Measurements from ENCODE around the gene GPR176.

The GPR176 gene

GRCh38 chr15:39889601-39890000, 30.5 kb downstream of the GPR176 start:
- no peak for DNase-seq (ENCODE audit: low read depth)

GRCh38 chr15:39888809-39889208, 31.3 kb downstream of the GPR176 start:
- no peak for DNase-seq (ENCODE audit: low read depth)

GRCh38 chr15:39888243-39888642, 31.8 kb downstream of the GPR176 start:
- no peak for DNase-seq (ENCODE audit: low read depth)

- DNase-seq (ENCODE audit: low read depth): no peak
Observed at GRCh38 chr15:39887832-39888231, 32.2 kb downstream of the GPR176 start.

GRCh38 chr15:39887211-39887610, 32.9 kb downstream of the GPR176 start:
- no peak for DNase-seq (ENCODE audit: low read depth)

GRCh38 chr15:39886418-39886817, 33.6 kb downstream of the GPR176 start:
- no peak for DNase-seq (ENCODE audit: low read depth)

GRCh38 chr15:39885099-39885777, 34.8 kb downstream of the GPR176 start:
- no peak for DNase-seq (ENCODE audit: low read depth)

GRCh38 chr15:39884351-39884750, 35.7 kb downstream of the GPR176 start:
- no peak for DNase-seq (ENCODE audit: low read depth)

- DNase-seq (ENCODE audit: low read depth): no peak
Observed at GRCh38 chr15:39882602-39883001, 37.5 kb downstream of the GPR176 start.

GRCh38 chr15:39881790-39882189, 38.3 kb downstream of the GPR176 start:
- DNase-seq (ENCODE audit: low read depth): no peak

- DNase-seq (ENCODE audit: low read depth): no peak
Observed at GRCh38 chr15:39880718-39881387, 39.2 kb downstream of the GPR176 start.

GRCh38 chr15:39878406-39878785, 41.7 kb downstream of the GPR176 start:
- DNase-seq (ENCODE audit: low read depth): no peak

- no peak for DNase-seq (ENCODE audit: low read depth)
Observed at GRCh38 chr15:39874890-39875549, 45.0 kb downstream of the GPR176 start.

GRCh38 chr15:39873978-39874377, 46.1 kb downstream of the GPR176 start:
- DNase-seq (ENCODE audit: low read depth): no peak

GRCh38 chr15:39870537-39870936, 49.5 kb downstream of the GPR176 start:
- DNase-seq (ENCODE audit: low read depth): no peak

- DNase-seq (ENCODE audit: low read depth): no peak
Observed at GRCh38 chr15:39869858-39870515, 50.1 kb downstream of the GPR176 start.

GRCh38 chr15:39869254-39869653, 50.8 kb downstream of the GPR176 start:
- DNase-seq (ENCODE audit: low read depth): no peak

GRCh38 chr15:39868396-39868795, 51.7 kb downstream of the GPR176 start:
- no peak for DNase-seq (ENCODE audit: low read depth)

GRCh38 chr15:39864116-39864515, 56.0 kb downstream of the GPR176 start:
- DNase-seq (ENCODE audit: low read depth): no peak

- no peak for DNase-seq (ENCODE audit: low read depth)
Observed at GRCh38 chr15:39860871-39861270, 59.2 kb downstream of the GPR176 start.

- DNase-seq (ENCODE audit: low read depth): no peak
Observed at GRCh38 chr15:39860200-39860599, 59.9 kb downstream of the GPR176 start.

GRCh38 chr15:39859636-39860035, 60.4 kb downstream of the GPR176 start:
- DNase-seq (ENCODE audit: low read depth): no peak

- DNase-seq (ENCODE audit: low read depth): no peak
Observed at GRCh38 chr15:39857132-39857531, 62.9 kb downstream of the GPR176 start.

All from CMK (cell line).